ENCODE data around the gene TNS1. TPM values are rescaled to one million over a fixed set of nuclear protein-coding genes. Genes with fewer than 3 reads are reported as not detected.

TNS1 gene
- polyA plus RNA-seq, 1 donor from 2014 or later: not detected

GRCh38 chr2:217929757-217930707 lies 72.8 kb downstream of the TNS1 start:
- H3K4me3 Mint-ChIP-seq: no peak overlapping the region

GRCh38 chr2:217929272-217929671 lies 73.5 kb downstream of the TNS1 start:
- Mint-ChIP-seq H3K4me3 (no peak overlapping the region), H3K27ac (no peak overlapping the region), H3K36me3 (peaks cover 3% of the 10 kb centered on the region), H3K4me1 (peaks cover 0 to 5% (median 0%) of the 10 kb centered on the region in 3 donors), H3K9me3 (no peaks in the 10 kb centered on the region), H3K27me3 (peaks cover 3% of the 10 kb centered on the region)

More at GRCh38 chr2:217929757-217930707, 72.8 kb downstream of the TNS1 start:
- Mint-ChIP-seq H3K4me1 (peaks cover 0 to 5% (median 4%) of the 10 kb centered on the region in 3 donors), H3K27ac (no peak overlapping the region), H3K36me3 (peaks cover 3% of the 10 kb centered on the region), H3K27me3 (peaks cover 3% of the 10 kb centered on the region), H3K9me3 (no peaks in the 10 kb centered on the region)

GRCh38 chr2:217928324-217929181 lies 74.2 kb downstream of the TNS1 start:
- Mint-ChIP-seq H3K27ac (no peak overlapping the region), H3K9me3 (no peaks in the 10 kb centered on the region), H3K36me3 (peaks cover 3% of the 10 kb centered on the region), H3K4me1 (peaks cover 0 to 5% (median 0%) of the 10 kb centered on the region in 3 donors), H3K27me3 (peaks cover 3% of the 10 kb centered on the region), H3K4me3 (peak overlapping the region in 1 of 4 donors; percentile 18)

GRCh38 chr2:217927601-217928323 lies 75.0 kb downstream of the TNS1 start:
- Mint-ChIP-seq H3K27me3 (peaks cover 3% of the 10 kb centered on the region), H3K4me1 (peaks cover 0 to 5% (median 0%) of the 10 kb centered on the region in 3 donors), H3K27ac (no peak overlapping the region), H3K4me3 (no peak overlapping the region), H3K9me3 (no peaks in the 10 kb centered on the region), H3K36me3 (peaks cover 3% of the 10 kb centered on the region)

GRCh38 chr2:217926801-217927200 lies 76.0 kb downstream of the TNS1 start:
- H3K27ac Mint-ChIP-seq: no peak overlapping the region
- peaks cover 3% of the 10 kb centered on the region for H3K36me3 Mint-ChIP-seq
- H3K4me1 Mint-ChIP-seq: peaks cover 0 to 5% (median 0%) of the 10 kb centered on the region in 3 donors
- no peak overlapping the region for H3K4me3 Mint-ChIP-seq
- no peaks in the 10 kb centered on the region for H3K9me3 Mint-ChIP-seq
- H3K27me3 Mint-ChIP-seq: peaks cover 3% of the 10 kb centered on the region

- Mint-ChIP-seq H3K4me1 (peaks cover 0 to 2% (median 0%) of the 10 kb centered on the region in 3 donors), H3K27ac (no peak overlapping the region), H3K36me3 (peaks cover 3% of the 10 kb centered on the region), H3K27me3 (peaks cover 2% of the 10 kb centered on the region), H3K9me3 (no peaks in the 10 kb centered on the region), H3K4me3 (no peak overlapping the region)
These were observed 78.4 kb downstream of the TNS1 start for GRCh38 chr2:217924346-217924901.

GRCh38 chr2:217923007-217923686 lies 79.6 kb downstream of the TNS1 start:
- Mint-ChIP-seq H3K4me1 (no peaks in the 10 kb centered on the region), H3K36me3 (peaks cover 3% of the 10 kb centered on the region), H3K4me3 (no peak overlapping the region), H3K27me3 (peaks cover 10% of the 10 kb centered on the region), H3K27ac (no peak overlapping the region), H3K9me3 (no peaks in the 10 kb centered on the region)

GRCh38 chr2:217922101-217923006 lies 80.4 kb downstream of the TNS1 start:
- Mint-ChIP-seq H3K36me3 (peaks cover 3% of the 10 kb centered on the region), H3K4me3 (no peak overlapping the region), H3K27ac (no peak overlapping the region), H3K27me3 (peaks cover 13% of the 10 kb centered on the region), H3K4me1 (no peaks in the 10 kb centered on the region), H3K9me3 (no peaks in the 10 kb centered on the region)

- Mint-ChIP-seq H3K4me1 (no peaks in the 10 kb centered on the region), H3K36me3 (peaks cover 3% of the 10 kb centered on the region), H3K9me3 (peaks cover 0 to 2% (median 0%) of the 10 kb centered on the region in 3 donors), H3K27me3 (peaks cover 15% of the 10 kb centered on the region), H3K27ac (no peak overlapping the region), H3K4me3 (no peak overlapping the region)
These were observed 81.8 kb downstream of the TNS1 start for GRCh38 chr2:217920879-217921603.

- H3K27me3 Mint-ChIP-seq: peaks cover 20% of the 10 kb centered on the region
- H3K4me3 Mint-ChIP-seq: no peak overlapping the region
- H3K4me1 Mint-ChIP-seq: no peaks in the 10 kb centered on the region
- no peaks in the 10 kb centered on the region for H3K36me3 Mint-ChIP-seq
- H3K27ac Mint-ChIP-seq: no peak overlapping the region
- peaks cover 0 to 2% (median 0%) of the 10 kb centered on the region in 3 donors for H3K9me3 Mint-ChIP-seq
These were observed 82.9 kb downstream of the TNS1 start for GRCh38 chr2:217919781-217920351.

- H3K27me3 Mint-ChIP-seq: peaks cover 20% of the 10 kb centered on the region
- H3K4me3 Mint-ChIP-seq: no peak overlapping the region
- no peaks in the 10 kb centered on the region for H3K36me3 Mint-ChIP-seq
- H3K27ac Mint-ChIP-seq: no peak overlapping the region
- peaks cover 0 to 2% (median 0%) of the 10 kb centered on the region in 3 donors for H3K9me3 Mint-ChIP-seq
- H3K4me1 Mint-ChIP-seq: no peaks in the 10 kb centered on the region
These were observed 83.6 kb downstream of the TNS1 start for GRCh38 chr2:217919204-217919603.

GRCh38 chr2:217918308-217919024 lies 84.3 kb downstream of the TNS1 start:
- H3K9me3 Mint-ChIP-seq: peaks cover 0 to 2% (median 0%) of the 10 kb centered on the region in 3 donors
- H3K4me3 Mint-ChIP-seq: no peak overlapping the region
- no peaks in the 10 kb centered on the region for H3K36me3 Mint-ChIP-seq
- no peak overlapping the region for H3K27ac Mint-ChIP-seq
- H3K4me1 Mint-ChIP-seq: no peaks in the 10 kb centered on the region
- peaks cover 20% of the 10 kb centered on the region for H3K27me3 Mint-ChIP-seq
